Upper lobe of left lung (tissue), 6 donors: ENCODE results near the gene PDK1. TPM values are rescaled to one million over a fixed set of nuclear protein-coding genes. Genes with fewer than 3 reads are reported as not detected.

Experiments
- ATAC-seq, 2 donors: fragments of 200-7000 bp; cut with Tn5 transposase; one replicate each; pipeline ENCODE4 v1.9.1; 2022; ENCODE audit warnings: mild to moderate bottlenecking in 2 of 2, moderate library complexity in 2 of 2; ENCODE audit not compliant: low FRiP score in 2 of 2
- DNase-seq, 2 donors: peaks; one replicate each; pipeline ENCODE4 v3.0.0-alpha.2; 2019 to 2020
- H3K27ac ChIP-seq, 4 donors: fragments of 200-600 bp; sonication (generic); one replicate each; pipeline ENCODE4 v1.5.1; 2016 to 2019
- H3K27me3 ChIP-seq, 4 donors: fragments of 200-600 bp; sonication (generic); one replicate each; pipeline ENCODE4 v1.5.1; 2017 to 2019
- H3K36me3 ChIP-seq, 4 donors: fragments of 200-600 bp; sonication (generic); one replicate each; pipeline ENCODE4 v1.5.1; 2016 to 2019
- H3K4me1 ChIP-seq, 4 donors: fragments of 200-600 bp; sonication (generic); one replicate each; pipeline ENCODE4 v1.5.1; 2018 to 2019
- H3K4me3 ChIP-seq, 4 donors: fragments of 200-600 bp; sonication (generic); one replicate each; pipeline ENCODE4 v1.5.1; 2017 to 2019; ENCODE audit warnings: mild to moderate bottlenecking in 2 of 4, moderate library complexity in 1 of 4
- H3K9me3 ChIP-seq, 4 donors: fragments of 200-600 bp; sonication (generic); one replicate each; pipeline ENCODE4 v1.5.1; 2018 to 2019
- CTCF ChIP-seq, 6 experiments: fragments of 450-650 bp in 4 of 6; fragments of 200-600 bp in 2 of 6; sonication (generic) in 2 of 6; IDR thresholded peaks; one replicate each; pipeline ENCODE4 v1.5.1; 2016 to 2019; ENCODE audit warnings: antibody characterized with exemption in 6 of 6
- EP300 ChIP-seq, 4 donors: sonication (generic); formaldehyde crosslinking; IDR thresholded peaks; one replicate each; pipeline ENCODE4 v1.5.1; 2017; ENCODE audit warnings: antibody characterized with exemption in 4 of 4, control low read depth in 2 of 4
- POLR2A ChIP-seq, 4 donors: fragments of 450-650 bp; IDR thresholded peaks; one replicate each; pipeline ENCODE4 v1.5.1; 2016 to 2017; ENCODE audit warnings: antibody characterized with exemption in 4 of 4, mild to moderate bottlenecking in 2 of 4
- POLR2AphosphoS5 ChIP-seq, 2 donors: sonication (generic); formaldehyde crosslinking; IDR thresholded peaks; one replicate each; pipeline ENCODE4 v1.5.1; 2017; ENCODE audit warnings: antibody characterized with exemption in 2 of 2
- WGBS, 2 donors: methylation state at CpG; one replicate each; pipeline ENCODE4 v1.1.5; 2017 to 2018; 5-methylcytosine and 5-hydroxymethylcytosine counted together
- total RNA-seq, 6 donors: library from RNA; depleted of rRNA in 4 of 6; stranded (reverse); fragments of >200 nt in 4 of 6; gene quantifications; one replicate each; pipeline versions ENCODE4 v1.1.0 to v1.2.1, GENCODE V29; 2016 to 2021
- donor health status: DM: no; HTN: no; CAD: no; lungs with moderate emphysema.
- donor health status: DM: no; HTN: yes; CAD: no; lungs with severe emphysema.

The PDK1 gene
- total RNA-seq, 6 donors from 2014 or later = 5.6 to 40.9 (median 13.8) TPM

GRCh38 chr2:172613040-172613439 is 57.1 kb downstream of the PDK1 start:
- ATAC-seq = no peak
- Histone ChIP-seq H3K27me3 (no peaks in the 10 kb centered on the region), H3K27ac (no peak overlapping the region), H3K36me3 (no peaks in the 10 kb centered on the region), H3K9me3 (no peaks in the 10 kb centered on the region), H3K4me3 (no peak overlapping the region), H3K4me1 (no peaks in the 10 kb centered on the region)
- DNase-seq = no peak
- WGBS, 2 donors = 81 to 88% methylated on average over 4 of the region's 4 CpGs
- TF ChIP-seq POLR2AphosphoS5 (IDR thresholded peaks at IDR 0.05) (no peak), POLR2A (IDR thresholded peaks at IDR 0.05) (no peak), EP300 (IDR thresholded peaks at IDR 0.05) (no peak), CTCF (IDR thresholded peaks at IDR 0.05) (no peak)

- H3K36me3 ChIP-seq = no peaks in the 10 kb centered on the region
- TF ChIP-seq POLR2A (IDR thresholded peaks at IDR 0.05) (no peak), POLR2AphosphoS5 (IDR thresholded peaks at IDR 0.05) (no peak), CTCF (IDR thresholded peaks at IDR 0.05) (no peak), EP300 (IDR thresholded peaks at IDR 0.05) (no peak)
- H3K27me3 ChIP-seq = no peaks in the 10 kb centered on the region
- WGBS, 2 donors = 71 to 93% methylated on average over 3 of the region's 10 CpGs
- no peaks in the 10 kb centered on the region for H3K4me1 ChIP-seq
- H3K27ac ChIP-seq = no peak overlapping the region
- ATAC-seq = no peak
- peak in 1 of 2 donors; percentile 60 for DNase-seq
- H3K4me3 ChIP-seq = no peak overlapping the region
- H3K9me3 ChIP-seq = no peaks in the 10 kb centered on the region
Measured at GRCh38 chr2:172613615-172614231, 57.8 kb downstream of the PDK1 start.

- 90 to 92% methylated on average over 6 of the region's 6 CpGs for WGBS, 2 donors
- Histone ChIP-seq H3K27ac (no peak overlapping the region), H3K4me3 (no peak overlapping the region), H3K9me3 (no peaks in the 10 kb centered on the region), H3K4me1 (no peaks in the 10 kb centered on the region), H3K36me3 (no peaks in the 10 kb centered on the region), H3K27me3 (no peaks in the 10 kb centered on the region)
- DNase-seq (no peak), ATAC-seq (no peak)
- TF ChIP-seq POLR2AphosphoS5 (IDR thresholded peaks at IDR 0.05) = no peak
- no peak for TF ChIP-seq CTCF (IDR thresholded peaks at IDR 0.05)
- no peak for TF ChIP-seq POLR2A (IDR thresholded peaks at IDR 0.05)
- TF ChIP-seq EP300 (IDR thresholded peaks at IDR 0.05) = no peak
Measured at GRCh38 chr2:172614932-172615331, 59.0 kb downstream of the PDK1 start.

GRCh38 chr2:172615727-172616261 is 59.9 kb downstream of the PDK1 start:
- Histone ChIP-seq H3K27me3 (no peaks in the 10 kb centered on the region), H3K27ac (no peak overlapping the region), H3K4me1 (no peaks in the 10 kb centered on the region), H3K9me3 (no peaks in the 10 kb centered on the region), H3K4me3 (no peak overlapping the region), H3K36me3 (no peaks in the 10 kb centered on the region)
- no peak for TF ChIP-seq POLR2A (IDR thresholded peaks at IDR 0.05)
- no peak for TF ChIP-seq EP300 (IDR thresholded peaks at IDR 0.05)
- TF ChIP-seq POLR2AphosphoS5 (IDR thresholded peaks at IDR 0.05) = no peak
- TF ChIP-seq CTCF (IDR thresholded peaks at IDR 0.05) = no peak
- DNase-seq (no peak), ATAC-seq (no peak)
- 75 to 83% methylated on average over 5 of the region's 5 CpGs for WGBS, 2 donors

- TF ChIP-seq POLR2AphosphoS5 (IDR thresholded peaks at IDR 0.05) (no peak), EP300 (IDR thresholded peaks at IDR 0.05) (no peak), POLR2A (IDR thresholded peaks at IDR 0.05) (no peak), CTCF (IDR thresholded peaks at IDR 0.05) (no peak)
- ATAC-seq (no peak), DNase-seq (no peak)
- Histone ChIP-seq H3K4me3 (no peak overlapping the region), H3K9me3 (no peaks in the 10 kb centered on the region), H3K36me3 (no peaks in the 10 kb centered on the region), H3K27me3 (no peaks in the 10 kb centered on the region), H3K27ac (no peak overlapping the region), H3K4me1 (no peaks in the 10 kb centered on the region)
- 95 to 98% methylated on average over 2 of the region's 2 CpGs for WGBS, 2 donors
Measured at GRCh38 chr2:172617115-172617514, 61.2 kb downstream of the PDK1 start.
